WTC11 (cell line): ENCODE data around the gene COL16A1. TPM values are rescaled to one million over a fixed set of nuclear protein-coding genes. Genes with fewer than 3 reads are reported as not detected.

Experiments
- ATAC-seq: fragments of 200-7000 bp; cut with Tn5 transposase; 2 replicates; pipeline ENCODE4 v1.10.0; 2021; ENCODE audit warnings: mild to moderate bottlenecking, moderate library complexity
- CTCF ChIA-PET: fragments of 300-600 bp; sonication (Branson Sonifier 250); formaldehyde crosslinking; loops from one replicate; lab custom pipeline; 2021; ENCODE audit warnings: antibody characterized with exemption; lab: Charles Lee
- POLR2A ChIA-PET: fragments of 350-600 bp; sonication (Branson Sonifier 250); formaldehyde crosslinking; loops from one replicate; lab custom pipeline; 2021; ENCODE audit warnings: antibody characterized with exemption; lab: Charles Lee
- DNase-seq: peaks from one replicate; pipeline ENCODE4 v3.0.0; 2021; ENCODE audit warnings: low spot score
- H3K27ac Mint-ChIP-seq: 2 replicates; pipeline ENCODE4 v1.8.0; 2021; ENCODE audit warnings: mixed read lengths
- H3K27me3 Mint-ChIP-seq: 2 replicates; pipeline ENCODE4 v1.8.0; 2021; ENCODE audit warnings: low read depth, mild to moderate bottlenecking, moderate library complexity, mixed read lengths
- H3K36me3 Mint-ChIP-seq: 2 replicates; pipeline ENCODE4 v1.8.0; 2021; ENCODE audit warnings: mixed read lengths
- H3K4me1 Mint-ChIP-seq: 2 replicates; pipeline ENCODE4 v1.8.0; 2022; ENCODE audit warnings: mixed read lengths
- H3K4me3 Mint-ChIP-seq: 2 replicates; pipeline ENCODE4 v1.8.0; 2021; ENCODE audit warnings: mild to moderate bottlenecking, moderate library complexity, mixed read lengths
- H3K9me3 Mint-ChIP-seq: 2 replicates; pipeline ENCODE4 v1.8.0; 2021; ENCODE audit warnings: mixed read lengths
- ATF1 ChIP-seq: sonication (generic); formaldehyde crosslinking; IDR thresholded peaks from 2 replicates; pipeline ENCODE4 v1.8.1; 2023; ENCODE audit warnings: mild to moderate bottlenecking, moderate library complexity, missing genetic modification reagents
- ATF2 ChIP-seq: sonication (generic); formaldehyde crosslinking; IDR thresholded peaks from 2 replicates; pipeline ENCODE4 v1.8.1; 2022; ENCODE audit warnings: low read depth, missing genetic modification reagents, borderline replicate concordance
- CBFB ChIP-seq: sonication (generic); formaldehyde crosslinking; IDR thresholded peaks from 2 replicates; pipeline ENCODE4 v1.8.1; 2022; ENCODE audit warnings: mild to moderate bottlenecking, low read depth, missing genetic modification reagents
- CREB1 ChIP-seq: sonication (generic); formaldehyde crosslinking; IDR thresholded peaks from 2 replicates; pipeline ENCODE4 v1.8.0; 2023; ENCODE audit warnings: mild to moderate bottlenecking, missing genetic modification reagents
- E2F4 ChIP-seq: sonication (generic); formaldehyde crosslinking; IDR thresholded peaks from 2 replicates; pipeline ENCODE4 v1.8.1; 2022; ENCODE audit warnings: low read depth, mild to moderate bottlenecking, moderate library complexity, missing genetic modification reagents, borderline replicate concordance
- EMX1 ChIP-seq: fragments of 250-450 bp; sonication (Bioruptor Pico); IDR thresholded peaks from 2 replicates; pipeline ENCODE4 v1.8.0; 2021; ENCODE audit warnings: mild to moderate bottlenecking
- FOXJ3 ChIP-seq: sonication (generic); formaldehyde crosslinking; IDR thresholded peaks from 2 replicates; pipeline ENCODE4 v1.9.0; 2021; ENCODE audit warnings: missing genetic modification reagents, mild to moderate bottlenecking, borderline replicate concordance
- GRHL2 ChIP-seq: fragments of 250-450 bp; sonication (Bioruptor Pico); IDR thresholded peaks from 2 replicates; pipeline ENCODE4 v1.8.0; 2022; ENCODE audit warnings: mild to moderate bottlenecking, moderate library complexity; ENCODE audit not compliant: insufficient replicate concordance, severe bottlenecking
- HMGA2 ChIP-seq: fragments of 250-450 bp; sonication (Bioruptor Pico); IDR thresholded peaks from 2 replicates; pipeline ENCODE4 v1.4.0; 2021; ENCODE audit warnings: mild to moderate bottlenecking, moderate library complexity
- IRF2 ChIP-seq: sonication (generic); formaldehyde crosslinking; IDR thresholded peaks from 2 replicates; pipeline ENCODE4 v1.8.0; 2022; ENCODE audit warnings: low read depth, missing genetic modification reagents, borderline replicate concordance
- MXD4 ChIP-seq: fragments of 250-450 bp; sonication (Bioruptor Pico); IDR thresholded peaks from 2 replicates; pipeline ENCODE4 v1.8.0; 2021; ENCODE audit warnings: mild to moderate bottlenecking, moderate library complexity, borderline replicate concordance
- NFE2L1 ChIP-seq: sonication (generic); formaldehyde crosslinking; IDR thresholded peaks from 2 replicates; pipeline ENCODE4 v1.8.1; 2023; ENCODE audit warnings: missing genetic modification reagents
- SMAD4 ChIP-seq: sonication (generic); formaldehyde crosslinking; IDR thresholded peaks from 2 replicates; pipeline ENCODE4 v1.8.0; 2022; ENCODE audit warnings: mild to moderate bottlenecking, missing genetic modification reagents
- TEAD1 ChIP-seq: sonication (generic); formaldehyde crosslinking; IDR thresholded peaks from 2 replicates; pipeline ENCODE4 v1.8.0; 2022; ENCODE audit warnings: mild to moderate bottlenecking, missing genetic modification reagents
- TP53 ChIP-seq: sonication (generic); formaldehyde crosslinking; IDR thresholded peaks from 2 replicates; pipeline ENCODE4 v1.8.1; 2023; ENCODE audit warnings: mild to moderate bottlenecking, missing genetic modification reagents
- USF1 ChIP-seq: sonication (generic); formaldehyde crosslinking; IDR thresholded peaks from 2 replicates; pipeline ENCODE4 v1.8.0; 2022; ENCODE audit warnings: mild to moderate bottlenecking, missing genetic modification reagents
- ZBTB21 ChIP-seq: sonication (generic); formaldehyde crosslinking; IDR thresholded peaks from 2 replicates; pipeline ENCODE4 v1.8.1; 2023; ENCODE audit warnings: mild to moderate bottlenecking, missing genetic modification reagents, borderline replicate concordance
- ZBTB43 ChIP-seq: sonication (generic); formaldehyde crosslinking; IDR thresholded peaks from 2 replicates; pipeline ENCODE4 v1.8.1; 2023; ENCODE audit warnings: mild to moderate bottlenecking, missing genetic modification reagents
- ZNF232 ChIP-seq: sonication (generic); formaldehyde crosslinking; IDR thresholded peaks from 2 replicates; pipeline ENCODE4 v1.8.0; 2022; ENCODE audit warnings: mild to moderate bottlenecking, missing genetic modification reagents
- ZNF263 ChIP-seq: sonication (generic); formaldehyde crosslinking; IDR thresholded peaks from 2 replicates; pipeline ENCODE4 v1.8.1; 2022; ENCODE audit warnings: low read depth, mild to moderate bottlenecking, moderate library complexity, missing genetic modification reagents
- ZNF532 ChIP-seq: fragments of 250-450 bp; sonication (Bioruptor Pico); IDR thresholded peaks from 2 replicates; pipeline ENCODE4 v1.9.0; 2021; ENCODE audit warnings: mild to moderate bottlenecking, borderline replicate concordance
- total RNA-seq: library from RNA; stranded (reverse); gene quantifications from 3 replicates; pipeline ENCODE4 v1.2.3, GENCODE V29; 2021

Gene COL16A1
- total RNA-seq, 1 experiment from 2014 or later = 8.8 TPM

GRCh38 chr1:31642366-31642765, 61.5 kb downstream of the COL16A1 start (continued):
- no peak for TF ChIP-seq ZBTB43 (CRISPR knock-in tag)
- no peak for TF ChIP-seq FOXJ3 (CRISPR knock-in tag)
- no peak for TF ChIP-seq USF1 (CRISPR knock-in tag)
- TF ChIP-seq CBFB = no peak
- TF ChIP-seq ATF2 (CRISPR knock-in tag) = no peak
- TF ChIP-seq ZNF263 = no peak
- no peak for TF ChIP-seq ZNF232 (CRISPR knock-in tag)
- TF ChIP-seq MXD4 (CRISPR knock-in tag) = no peak

GRCh38 chr1:31640964-31641363, 62.9 kb downstream of the COL16A1 start:
- DNase-seq (no peak), ATAC-seq (no peak)
- Mint-ChIP-seq H3K36me3 (no peaks in the 10 kb centered on the region), H3K27ac (no peak overlapping the region), H3K4me1 (peaks cover 19% of the 10 kb centered on the region), H3K9me3 (no peaks in the 10 kb centered on the region), H3K27me3 (no peaks in the 10 kb centered on the region), H3K4me3 (no peak overlapping the region)
- ChIA-PET POLR2A (no interaction called here), CTCF (interaction anchor here (0.5 to 6.0 kb wide), 11 partner anchors 8 to 148 kb away, joined by 3 to 28 read pairs (median 4); partner anchors contain the start of gene HCRTR1)
- TF ChIP-seq CREB1 (CRISPR knock-in tag) = no peak
- no peak for TF ChIP-seq E2F4 (CRISPR knock-in tag)
- TF ChIP-seq EMX1 (CRISPR knock-in tag) = no peak

- Mint-ChIP-seq H3K36me3 (no peaks in the 10 kb centered on the region), H3K4me1 (peaks cover 14% of the 10 kb centered on the region), H3K27ac (no peak overlapping the region), H3K27me3 (no peaks in the 10 kb centered on the region), H3K4me3 (no peak overlapping the region), H3K9me3 (no peaks in the 10 kb centered on the region)
- TF ChIP-seq ZNF263 (no peak), HMGA2 (CRISPR knock-in tag) (no peak), CBFB (no peak), ZNF532 (no peak), ATF1 (no peak), TEAD1 (CRISPR knock-in tag) (no peak), IRF2 (no peak), GRHL2 (no peak), TP53 (CRISPR knock-in tag) (no peak), NFE2L1 (CRISPR knock-in tag) (no peak), ZBTB21 (CRISPR knock-in tag) (no peak), SMAD4 (CRISPR knock-in tag) (no peak)
- CTCF ChIA-PET = interaction anchor here (1.1 to 6.0 kb wide), 9 partner anchors 14 to 149 kb away, joined by 3 to 28 read pairs (median 5); partner anchors contain the start of gene HCRTR1
- no peak for DNase-seq
- ATAC-seq = no peak
- POLR2A ChIA-PET = no interaction called here
These were observed 63.6 kb downstream of the COL16A1 start for GRCh38 chr1:31640179-31640578.
